T-helper 2 cell (primary cell): ENCODE results near the gene PROCA1.

Experiments
- DNase-seq, 5 experiments: peaks; one replicate each; pipeline versions ENCODE4 v3.0.0 to v3.0.0-alpha.2; 2012 to 2022

PROCA1 gene

DNA sequence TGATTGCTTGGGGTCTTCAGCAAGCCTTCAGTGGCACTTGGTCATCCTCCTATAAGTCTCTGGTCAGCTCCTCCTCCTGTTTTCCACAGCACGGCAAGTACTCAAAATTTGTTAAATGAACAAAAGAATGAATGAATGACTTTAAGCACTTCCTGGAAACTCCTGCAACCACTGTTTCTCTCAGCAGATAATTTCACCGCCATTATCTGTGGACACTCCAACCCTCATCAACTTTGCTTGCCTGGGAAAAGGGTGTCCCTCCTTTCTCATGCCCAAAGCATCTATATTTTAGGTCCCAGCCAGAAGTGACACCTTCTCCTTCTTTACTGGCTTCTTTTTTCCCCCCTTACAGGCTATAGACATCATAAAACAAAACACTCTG is 4.4 kb downstream of the PROCA1 start:
- DNase-seq: no peak

DNA sequence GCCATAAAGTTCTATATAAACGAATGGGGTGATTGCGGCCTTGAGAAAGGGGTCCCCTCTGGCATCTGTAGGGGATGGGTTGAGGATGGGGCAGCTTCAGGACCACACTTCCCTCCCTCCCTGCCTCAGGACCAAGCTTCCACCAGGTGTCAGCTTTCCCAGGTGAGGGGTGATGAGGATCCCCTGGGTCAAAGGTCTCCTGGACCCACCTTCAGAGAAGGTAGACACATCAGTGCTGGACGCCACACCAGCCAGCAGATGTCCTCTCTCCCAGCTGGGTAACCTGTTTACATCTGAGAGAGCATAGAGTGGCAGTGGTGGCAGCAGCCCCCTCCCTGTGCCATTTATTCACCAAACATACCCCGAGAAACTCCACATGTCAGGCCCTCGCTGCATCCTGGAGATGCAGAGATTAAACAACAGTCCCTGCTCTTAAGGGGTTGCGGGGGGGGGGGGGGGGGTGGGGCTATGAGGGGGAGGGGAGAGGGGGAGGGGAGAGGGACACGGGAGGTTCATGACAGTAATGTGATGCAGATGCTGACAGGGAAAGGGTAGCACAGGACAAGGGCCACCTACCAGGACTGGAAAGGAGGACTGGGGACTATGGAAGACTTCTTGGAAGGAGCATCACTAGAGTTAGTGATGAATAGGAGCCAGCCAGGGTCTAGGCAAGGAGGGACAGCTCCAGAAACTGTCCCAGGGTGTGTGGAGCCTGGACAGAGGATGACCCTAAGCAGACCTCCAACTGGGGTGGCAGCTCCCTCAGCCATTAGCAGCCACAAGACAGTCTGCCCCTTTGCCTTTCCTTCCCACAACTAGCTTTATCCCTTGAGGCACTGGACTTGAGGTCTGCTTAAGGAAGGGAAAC is 5.0 kb downstream of the PROCA1 start:
- DNase-seq: no peak

DNA sequence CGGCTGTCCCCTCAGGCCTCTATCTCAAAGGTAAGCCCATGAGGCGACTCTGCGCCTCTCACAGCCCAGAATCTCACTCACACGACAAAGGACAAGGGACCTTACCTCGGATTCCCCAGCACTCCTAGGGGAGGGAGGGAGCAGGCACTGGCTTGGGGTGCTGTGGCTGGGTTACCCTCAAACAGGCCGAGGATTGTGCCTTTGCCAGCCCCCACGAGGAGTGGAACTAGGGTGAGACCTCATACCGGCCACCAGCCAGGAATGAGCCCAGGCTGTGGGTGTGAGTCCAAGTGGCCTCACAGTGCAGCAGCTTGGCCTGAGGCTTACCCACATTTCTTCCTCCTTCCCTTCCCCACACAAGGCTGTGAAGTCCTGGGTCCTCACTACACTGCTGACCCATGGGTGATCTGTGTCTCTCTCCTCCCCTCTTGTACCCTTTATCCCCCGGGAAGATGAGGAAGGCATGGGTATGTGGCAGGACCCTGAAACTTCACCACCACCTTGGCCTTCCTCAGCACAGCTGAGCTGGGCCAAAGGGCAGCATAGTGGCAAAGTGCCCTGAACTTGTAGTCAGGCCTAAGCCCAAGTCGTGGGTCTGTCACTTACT is 5.9 kb downstream of the PROCA1 start:
- DNase-seq: no peak

DNA sequence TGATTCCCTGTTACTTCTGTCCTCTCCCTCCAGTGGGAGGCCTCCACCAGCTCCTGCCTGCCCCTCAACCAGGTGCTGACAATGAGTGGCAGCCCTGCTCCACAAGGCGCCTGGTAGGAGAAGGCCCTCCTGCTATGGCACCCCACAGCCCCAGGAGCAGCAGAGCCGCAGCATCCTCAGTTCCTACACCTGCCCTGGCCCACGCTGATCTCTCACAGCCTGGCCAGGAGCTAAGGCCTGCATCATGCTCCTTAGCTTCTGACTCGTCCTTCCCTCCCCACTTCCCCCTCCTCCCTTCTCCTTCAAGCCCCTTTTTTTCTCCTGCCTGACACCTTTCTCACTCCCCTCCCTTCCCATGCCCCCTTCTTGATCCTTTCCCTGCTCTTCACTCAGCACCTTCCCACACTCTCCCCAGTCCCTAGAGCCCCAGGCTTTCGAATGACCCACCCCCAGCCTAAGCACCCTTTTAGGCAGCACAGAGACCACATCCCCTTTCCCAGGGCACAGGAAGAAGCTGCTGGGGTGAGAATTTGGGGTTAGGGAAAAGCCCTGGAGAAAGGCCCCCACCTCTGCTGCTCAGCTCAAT is 6.5 kb downstream of the PROCA1 start:
- DNase-seq: no peak

- DNase-seq: no peak
These were observed 7.3 kb downstream of the PROCA1 start for GRCh38 chr17:28704219-28704858.

- no peak for DNase-seq
These were observed 8.0 kb downstream of the PROCA1 start for GRCh38 chr17:28703552-28704218.

DNA sequence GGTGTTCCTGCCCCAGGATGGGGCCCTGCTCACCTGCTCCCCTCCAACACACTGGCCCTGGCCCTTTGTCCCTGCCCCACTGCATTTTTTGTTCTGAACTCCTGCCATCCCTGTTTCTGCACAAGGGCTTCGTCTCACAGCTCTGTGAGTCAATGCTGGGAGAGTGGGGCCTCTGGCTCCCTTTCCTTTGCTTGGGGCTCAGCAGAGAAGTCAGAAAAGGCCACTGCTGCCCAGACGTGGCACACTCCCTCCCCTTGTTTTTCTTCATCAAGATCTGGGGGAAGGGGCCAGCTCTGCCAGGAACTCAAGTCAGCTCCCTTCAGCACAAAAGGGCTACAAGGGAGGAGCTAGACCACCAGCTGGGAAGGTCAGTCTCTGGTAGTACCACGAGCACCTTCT is 8.9 kb downstream of the PROCA1 start:
- DNase-seq: no peak

- no peak for DNase-seq
These were observed 9.5 kb downstream of the PROCA1 start for GRCh38 chr17:28702026-28702751.

GRCh38 chr17:28700830-28701492 is 10.7 kb downstream of the PROCA1 start:
- DNase-seq: no peak

- no peak for DNase-seq
These were observed 11.4 kb downstream of the PROCA1 start for GRCh38 chr17:28700278-28700677.

GRCh38 chr17:28698253-28698941 is 13.3 kb downstream of the PROCA1 start:
- DNase-seq: no peak

DNA sequence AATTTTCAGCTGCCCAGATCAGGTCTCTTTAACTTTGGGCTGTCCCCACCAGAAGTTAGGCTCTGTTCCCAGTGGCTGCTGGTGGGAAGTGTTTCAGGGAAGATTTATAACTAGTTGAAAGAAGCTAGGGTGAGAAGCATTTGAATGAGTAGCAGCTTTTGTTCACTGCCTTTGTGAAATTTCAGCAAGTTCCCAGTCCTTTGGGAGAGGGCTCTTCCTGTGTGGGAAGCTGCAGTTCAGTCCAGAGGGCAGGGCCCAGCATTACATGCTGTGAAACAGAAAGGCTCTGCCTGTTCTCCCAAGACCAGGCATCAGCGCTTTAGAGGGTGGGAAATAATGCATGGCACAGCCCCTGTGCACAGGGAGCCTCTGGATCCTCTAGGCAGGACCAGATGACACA is 17.8 kb downstream of the PROCA1 start:
- no peak for DNase-seq

GRCh38 chr17:28689011-28689410 is 22.7 kb downstream of the PROCA1 start:
- DNase-seq: no peak

DNA sequence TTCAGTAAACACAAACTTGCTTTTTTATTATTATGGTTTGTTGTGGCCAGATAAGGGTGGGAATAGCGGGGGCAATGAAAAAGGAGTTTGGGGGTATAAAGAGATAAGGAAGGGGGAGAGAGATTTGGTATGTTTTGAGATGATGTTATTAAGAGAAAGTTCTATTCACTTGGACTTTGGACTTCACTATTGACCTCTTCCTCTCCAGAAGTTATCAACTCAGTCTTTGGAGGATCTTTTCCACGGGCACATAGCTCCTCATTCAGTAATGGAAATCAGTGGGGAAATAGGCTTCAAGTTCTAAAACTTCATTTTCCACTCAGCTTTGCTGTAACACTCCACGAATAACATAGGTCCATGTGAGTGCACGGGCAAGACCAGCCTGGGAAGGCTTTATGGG is 23.2 kb downstream of the PROCA1 start:
- no peak for DNase-seq

- DNase-seq: no peak
These were observed 25.4 kb downstream of the PROCA1 start for GRCh38 chr17:28686296-28686695.

DNA sequence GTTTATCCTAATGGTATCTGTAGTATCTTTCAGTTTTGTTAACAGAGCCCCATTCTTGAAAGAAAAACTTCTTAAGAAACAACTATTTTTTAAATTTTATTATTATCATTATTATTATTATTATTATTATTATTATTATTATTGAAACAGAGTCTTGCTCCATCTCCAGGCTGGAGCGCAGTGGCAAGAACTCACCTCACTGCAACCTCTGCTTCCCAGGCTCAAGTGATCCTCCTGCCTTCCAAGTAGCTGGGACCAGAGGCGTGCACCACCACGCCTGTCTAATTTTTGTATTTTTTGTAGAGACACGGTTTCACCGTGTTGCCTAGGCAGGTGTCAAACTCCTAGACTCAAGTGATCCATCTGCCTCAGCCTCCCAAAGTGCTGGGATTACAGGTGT is 26.3 kb downstream of the PROCA1 start:
- no peak for DNase-seq

DNA sequence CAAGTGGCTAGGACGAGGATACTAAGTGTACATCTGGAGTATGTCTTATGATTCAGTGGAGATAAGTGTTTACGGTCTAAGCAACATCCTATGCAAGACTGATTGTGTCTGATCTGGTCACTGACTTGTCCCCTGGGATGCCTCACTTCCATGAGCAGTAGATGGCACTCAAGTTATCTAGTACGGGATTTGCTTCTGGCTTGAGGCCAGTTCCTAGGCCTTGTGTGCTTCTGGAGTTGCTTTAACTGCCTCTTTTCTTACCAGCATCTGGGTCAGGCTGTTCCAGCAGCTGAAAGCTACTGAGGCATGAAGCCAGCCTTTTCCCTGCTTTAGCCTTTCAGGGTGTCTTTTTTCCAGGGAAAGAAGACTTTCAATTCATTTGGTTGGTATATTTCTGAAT is 26.7 kb downstream of the PROCA1 start:
- no peak for DNase-seq

DNA sequence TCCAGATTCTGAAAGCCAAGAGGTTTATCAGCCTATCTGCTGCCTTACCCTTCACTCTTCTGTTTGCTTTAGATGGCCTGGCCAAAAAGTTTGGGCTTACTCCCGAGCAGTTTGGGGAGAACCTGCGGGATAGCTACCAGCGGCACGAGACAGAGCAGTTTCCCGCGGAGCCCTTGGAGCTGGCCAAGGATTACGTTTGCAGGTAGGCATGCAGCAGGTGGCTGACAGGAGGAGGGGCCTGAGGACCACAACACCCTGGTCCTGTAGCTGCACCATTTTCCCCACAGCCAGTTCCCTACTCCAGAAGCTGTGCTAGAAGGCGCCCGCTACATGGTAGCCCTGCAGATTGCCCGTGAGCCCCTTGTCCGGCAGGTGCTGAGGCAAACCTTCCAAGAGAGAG is 29.0 kb downstream of the PROCA1 start:
- no peak for DNase-seq

- DNase-seq: peak in 1 of 5 experiments; percentile 28
These were observed 35.7 kb downstream of the PROCA1 start for GRCh38 chr17:28675980-28676379.

- DNase-seq: no peak
These were observed 36.2 kb downstream of the PROCA1 start for GRCh38 chr17:28675490-28675889.

GRCh38 chr17:28669918-28670317 is 41.8 kb downstream of the PROCA1 start:
- DNase-seq: no peak
